Putamen (tissue), 1 donor: ENCODE measurements around the gene GGTA1.
A peak's percentile ranks its signal among the peaks of the same experiment; 100 is the strongest.
"Not testable (repeated sequence)": the region's sequence is repeated elsewhere in the genome, so short reads cannot be mapped to it uniquely, and the experiment has no call there.

Source experiments
- DNase-seq: peaks from one replicate; pipeline ENCODE4 v3.0.0-alpha.2; 2016; ENCODE audit warnings: low spot score

The GGTA1 gene

GRCh38 chr9:121498487-121499176, 1.0 kb downstream of the GGTA1 start:
- no peak for DNase-seq

- DNase-seq: no peak
Observed at GRCh38 chr9:121498150-121498486, 1.5 kb downstream of the GGTA1 start.

GRCh38 chr9:121495976-121496375, 3.7 kb downstream of the GGTA1 start:
- no peak for DNase-seq

- no peak for DNase-seq
Observed at GRCh38 chr9:121494192-121494591, 5.5 kb downstream of the GGTA1 start.

GRCh38 chr9:121491111-121491510, 8.5 kb downstream of the GGTA1 start:
- DNase-seq: no peak

GRCh38 chr9:121489344-121489743, 10.3 kb downstream of the GGTA1 start:
- no peak for DNase-seq

GRCh38 chr9:121486043-121486442, 13.6 kb downstream of the GGTA1 start:
- no peak for DNase-seq

- DNase-seq: no peak
Observed at GRCh38 chr9:121485623-121486022, 14.0 kb downstream of the GGTA1 start.

GRCh38 chr9:121484651-121485446, 14.8 kb downstream of the GGTA1 start:
- DNase-seq: no peak

- DNase-seq: no peak
Observed at GRCh38 chr9:121483473-121484031, 16.1 kb downstream of the GGTA1 start.

- no peak for DNase-seq
Observed at GRCh38 chr9:121483049-121483448, 16.6 kb downstream of the GGTA1 start.

- no peak for DNase-seq
Observed at GRCh38 chr9:121478816-121479676, 20.6 kb downstream of the GGTA1 start.

- DNase-seq: no peak
Observed at GRCh38 chr9:121476156-121476555, 23.5 kb downstream of the GGTA1 start.

GRCh38 chr9:121474231-121474947, 25.3 kb downstream of the GGTA1 start:
- DNase-seq: peak; percentile 57

- DNase-seq: no peak
Observed at GRCh38 chr9:121473229-121473628, 26.4 kb downstream of the GGTA1 start.

- DNase-seq: no peak
Observed at GRCh38 chr9:121472446-121472845, 27.2 kb downstream of the GGTA1 start.

GRCh38 chr9:121466142-121466541, 33.5 kb downstream of the GGTA1 start:
- no peak for DNase-seq

GRCh38 chr9:121464968-121465367, 34.7 kb downstream of the GGTA1 start:
- DNase-seq: no peak

GRCh38 chr9:121463026-121463807, 36.4 kb downstream of the GGTA1 start:
- DNase-seq: no peak

GRCh38 chr9:121459513-121459912, 40.1 kb downstream of the GGTA1 start:
- DNase-seq: no peak

- DNase-seq: not testable (repeated sequence)
Observed at GRCh38 chr9:121458449-121458848, 41.2 kb downstream of the GGTA1 start.
